MM.1S (cell line): ENCODE measurements around the gene PON2.

Experiments
- CTCF ChIP-seq: fragments of 300-600 bp; sonication (generic); IDR thresholded peaks from 2 replicates; pipeline ENCODE4 v1.5.1; 2016; ENCODE audit warnings: antibody characterized with exemption, low read length, mixed read lengths
- EZH2 ChIP-seq: fragments of 300-600 bp; sonication (generic); optimal IDR thresholded peaks from 2 replicates; pipeline ENCODE3; 2017; ENCODE audit warnings: low read depth, mild to moderate bottlenecking, antibody characterized with exemption, low read length, mixed read lengths
- EZH2phosphoT487 ChIP-seq: fragments of 300-600 bp; sonication (generic); IDR thresholded peaks from 2 replicates; pipeline ENCODE4 v1.6.1; 2018; ENCODE audit warnings: antibody characterized with exemption, low read length

GRCh38 chr7:95446618-95447017 is 11.8 kb upstream of the PON2 start:
- no peak for TF ChIP-seq CTCF
- no peak for TF ChIP-seq EZH2
- no peak for TF ChIP-seq EZH2phosphoT487
